DMS79 (cell line): ENCODE data around the gene CCDC9.
"Not testable (repeated sequence)": the region's sequence is repeated elsewhere in the genome, so short reads cannot be mapped to it uniquely, and the experiment has no call there.

Experiments
- DNase-seq: peaks from one replicate; lab custom pipeline; 2025; lab: John Stamatoyannopoulos, UW

CCDC9 gene

GRCh38 chr19:47261946-47262793 lies 5.8 kb downstream of the CCDC9 start:
- not testable (repeated sequence) for DNase-seq

GRCh38 chr19:47264629-47265028 lies 8.3 kb downstream of the CCDC9 start:
- no peak for DNase-seq

GRCh38 chr19:47266401-47266941 lies 10.1 kb downstream of the CCDC9 start:
- DNase-seq = no peak

- DNase-seq = no peak
Measured at GRCh38 chr19:47267350-47267759, 11.0 kb downstream of the CCDC9 start.

GRCh38 chr19:47268028-47268427 lies 11.7 kb downstream of the CCDC9 start:
- no peak for DNase-seq

- no peak for DNase-seq
Measured at GRCh38 chr19:47269596-47269995, 13.3 kb downstream of the CCDC9 start.

- DNase-seq = no peak
Measured at GRCh38 chr19:47270408-47270807, 14.1 kb downstream of the CCDC9 start.

- no peak for DNase-seq
Measured at GRCh38 chr19:47271949-47272348, 15.6 kb downstream of the CCDC9 start.

GRCh38 chr19:47272448-47273312 lies 16.4 kb downstream of the CCDC9 start:
- DNase-seq = no peak

GRCh38 chr19:47273313-47274070 lies 17.2 kb downstream of the CCDC9 start:
- DNase-seq = peak; percentile 88

GRCh38 chr19:47274071-47274890 lies 18.0 kb downstream of the CCDC9 start, which contains the start of gene INAFM1:
TSS of gene INAFM1 (plus strand) at chr19:47274885. CDS start at chr19:47274920, 35 bp downstream.
- DNase-seq = peak; percentile 93

- DNase-seq = no peak
Measured at GRCh38 chr19:47274891-47275761, 18.8 kb downstream of the CCDC9 start.

GRCh38 chr19:47275791-47276461 lies 19.6 kb downstream of the CCDC9 start:
- DNase-seq = no peak

GRCh38 chr19:47276513-47276912 lies 20.2 kb downstream of the CCDC9 start:
- not testable (repeated sequence) for DNase-seq

- DNase-seq = no peak
Measured at GRCh38 chr19:47280183-47280797, 24.0 kb downstream of the CCDC9 start.

GRCh38 chr19:47283405-47284059 lies 27.2 kb downstream of the CCDC9 start:
- DNase-seq = no peak

GRCh38 chr19:47284324-47284899 lies 28.1 kb downstream of the CCDC9 start:
- peak; percentile 19 for DNase-seq

GRCh38 chr19:47296036-47296435 lies 39.7 kb downstream of the CCDC9 start:
- DNase-seq = peak; percentile 74
